ENCODE data around the gene TBC1D9B. TPM values are rescaled to one million over a fixed set of nuclear protein-coding genes. Genes with fewer than 3 reads are reported as not detected.

TBC1D9B gene
- total RNA-seq, 1 donor from 2014 or later: 114 TPM

- no peak for TF ChIP-seq CTCF (conservative IDR thresholded peaks at IDR 0.05)
- H3K36me3 Mint-ChIP-seq: peaks cover 14% of the 10 kb centered on the region
- peaks cover 30% of the 10 kb centered on the region for H3K4me1 Mint-ChIP-seq (ENCODE audit: unreplicated experiment)
- DNase-seq (ENCODE audit: extremely low spot score, unreplicated experiment): no peak
- H3K27ac Mint-ChIP-seq: peak overlapping the region; percentile 94
- H3K27me3 Mint-ChIP-seq: no peaks in the 10 kb centered on the region
- peak overlapping the region; percentile 83 for H3K4me3 Mint-ChIP-seq
- no peaks in the 10 kb centered on the region for H3K9me3 Mint-ChIP-seq
Measured at GRCh38 chr5:179819296-179820126, 88.2 kb downstream of the TBC1D9B start.

GRCh38 chr5:179818746-179819295 is 88.9 kb downstream of the TBC1D9B start:
- no peak for TF ChIP-seq CTCF (conservative IDR thresholded peaks at IDR 0.05)
- H3K36me3 Mint-ChIP-seq: peaks cover 13% of the 10 kb centered on the region
- peak overlapping the region; percentile 73 for H3K4me3 Mint-ChIP-seq
- peaks cover 29% of the 10 kb centered on the region for H3K4me1 Mint-ChIP-seq (ENCODE audit: unreplicated experiment)
- no peak for DNase-seq (ENCODE audit: extremely low spot score, unreplicated experiment)
- H3K27me3 Mint-ChIP-seq: no peaks in the 10 kb centered on the region
- peak overlapping the region; percentile 91 for H3K27ac Mint-ChIP-seq
- no peaks in the 10 kb centered on the region for H3K9me3 Mint-ChIP-seq

- no peak for DNase-seq (ENCODE audit: extremely low spot score, unreplicated experiment)
- H3K27me3 Mint-ChIP-seq: no peaks in the 10 kb centered on the region
- peak overlapping the region; percentile 85 for H3K4me3 Mint-ChIP-seq
- H3K9me3 Mint-ChIP-seq: no peaks in the 10 kb centered on the region
- peak overlapping the region; percentile 91 for H3K27ac Mint-ChIP-seq
- TF ChIP-seq CTCF (conservative IDR thresholded peaks at IDR 0.05): no peak
- H3K4me1 Mint-ChIP-seq (ENCODE audit: unreplicated experiment): peaks cover 29% of the 10 kb centered on the region
- peaks cover 15% of the 10 kb centered on the region for H3K36me3 Mint-ChIP-seq
Measured at GRCh38 chr5:179817890-179818745, 89.6 kb downstream of the TBC1D9B start.

- no peak for TF ChIP-seq CTCF (conservative IDR thresholded peaks at IDR 0.05)
- Mint-ChIP-seq H3K27me3 (no peaks in the 10 kb centered on the region), H3K9me3 (no peaks in the 10 kb centered on the region), H3K36me3 (peaks cover 14% of the 10 kb centered on the region), H3K4me1 (ENCODE audit: unreplicated experiment) (peaks cover 24% of the 10 kb centered on the region), H3K4me3 (peak overlapping the region; percentile 49), H3K27ac (peak overlapping the region; percentile 91)
- DNase-seq (ENCODE audit: extremely low spot score, unreplicated experiment): no peak
Measured at GRCh38 chr5:179817470-179817840, 90.2 kb downstream of the TBC1D9B start.

- Mint-ChIP-seq H3K4me3 (peak overlapping the region; percentile 49), H3K27me3 (no peaks in the 10 kb centered on the region), H3K27ac (no peak overlapping the region), H3K4me1 (ENCODE audit: unreplicated experiment) (peaks cover 19% of the 10 kb centered on the region), H3K9me3 (no peaks in the 10 kb centered on the region), H3K36me3 (peaks cover 9% of the 10 kb centered on the region)
- DNase-seq (ENCODE audit: extremely low spot score, unreplicated experiment): no peak
- TF ChIP-seq CTCF (conservative IDR thresholded peaks at IDR 0.05): no peak
Measured at GRCh38 chr5:179816796-179817469, 90.8 kb downstream of the TBC1D9B start.

Measured in type B pancreatic cell (in vitro differentiated cells).